Type B pancreatic cell (in vitro differentiated cells): ENCODE results near the gene ITGB1. TPM values are rescaled to one million over a fixed set of nuclear protein-coding genes. Genes with fewer than 3 reads are reported as not detected.
"Not testable (repeated sequence)": the region's sequence is repeated elsewhere in the genome, so short reads cannot be mapped to it uniquely, and the experiment has no call there.

ENCODE experiments used
- DNase-seq: peaks from one replicate; pipeline ENCODE4 v3.0.0; 2021; ENCODE audit warnings: mixed read lengths; ENCODE audit not compliant: unreplicated experiment; ENCODE audit errors: extremely low spot score
- H3K27ac Mint-ChIP-seq: 2 replicates; pipeline ENCODE4 v1.8.0; 2021; ENCODE audit warnings: mild to moderate bottlenecking, mixed read lengths
- H3K27me3 Mint-ChIP-seq: 2 replicates; pipeline ENCODE4 v1.8.0; 2021; ENCODE audit warnings: mixed read lengths
- H3K36me3 Mint-ChIP-seq: 2 replicates; pipeline ENCODE4 v1.8.0; 2021; ENCODE audit warnings: mixed read lengths
- H3K4me1 Mint-ChIP-seq: one replicate; pipeline ENCODE4 v1.8.0; 2021; ENCODE audit warnings: mixed read lengths; ENCODE audit not compliant: unreplicated experiment
- H3K4me3 Mint-ChIP-seq: 2 replicates; pipeline ENCODE4 v1.8.0; 2021; ENCODE audit warnings: mild to moderate bottlenecking, mixed read lengths
- H3K9me3 Mint-ChIP-seq: 2 replicates; pipeline ENCODE4 v1.8.0; 2021; ENCODE audit warnings: mixed read lengths
- CTCF ChIP-seq: fragments of 200-600 bp; sonication (generic); conservative IDR thresholded peaks from 2 replicates; pipeline ENCODE4 v1.5.0; 2021; ENCODE audit warnings: antibody characterized with exemption, mild to moderate bottlenecking
- total RNA-seq: library from RNA; stranded (reverse); gene quantifications from 2 replicates; pipeline ENCODE4 v1.2.1, GENCODE V29; 2021; ENCODE audit warnings: low replicate concordance

ITGB1 gene
- total RNA-seq, 1 donor from 2014 or later, result 240 TPM

DNA sequence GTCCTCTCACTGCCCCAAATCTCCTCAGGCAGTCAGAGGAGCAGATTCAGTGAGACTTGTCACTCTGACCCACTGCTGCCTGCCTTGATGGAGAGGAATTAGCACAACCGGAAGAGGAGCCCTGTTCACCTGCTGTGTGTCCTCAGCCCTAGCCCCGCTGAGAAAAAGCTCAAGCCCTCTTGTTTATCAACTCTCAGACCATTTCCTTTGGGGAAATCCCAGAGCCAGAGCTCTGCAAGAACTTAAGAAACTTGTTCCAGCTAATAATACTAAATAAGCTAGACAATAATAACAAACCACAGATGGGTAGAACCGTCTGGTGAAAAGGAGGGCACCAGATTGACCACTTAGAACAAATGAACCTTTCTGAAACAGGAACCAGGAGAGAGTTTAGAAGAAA, 37.7 kb upstream of the ITGB1 start:
- Mint-ChIP-seq H3K4me3 (no peak overlapping the region), H3K36me3 (no peaks in the 10 kb centered on the region), H3K27me3 (no peaks in the 10 kb centered on the region), H3K27ac (no peak overlapping the region), H3K9me3 (peaks cover 14% of the 10 kb centered on the region), H3K4me1 (peaks cover 7% of the 10 kb centered on the region)
- TF ChIP-seq CTCF, result no peak
- DNase-seq, result no peak

DNA sequence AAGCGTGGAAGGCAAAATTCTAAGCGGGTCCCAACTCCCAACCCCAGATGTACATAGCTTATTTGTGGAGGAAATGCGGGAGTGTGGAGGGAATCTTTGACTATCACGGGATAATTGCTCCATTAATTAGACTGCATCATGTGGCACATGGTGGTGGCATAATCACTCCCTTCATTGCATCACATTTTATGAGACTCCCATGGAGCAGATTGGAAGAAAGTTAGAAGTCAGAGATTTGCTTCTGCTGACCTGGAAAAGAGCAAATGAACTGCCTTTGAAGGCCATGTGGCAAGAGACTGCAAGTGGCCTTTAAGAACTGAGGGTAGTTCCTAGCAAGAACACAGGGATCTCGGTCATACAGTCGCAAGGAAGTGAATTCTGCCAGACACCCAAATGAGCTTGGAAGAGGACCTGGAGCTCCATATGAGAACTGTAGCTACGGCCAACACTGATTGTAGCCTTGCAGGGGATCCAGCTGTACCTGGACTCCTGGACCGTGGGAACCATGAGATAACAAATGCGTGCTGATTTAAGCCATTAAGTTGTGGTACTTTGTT, 37.1 kb upstream of the ITGB1 start:
- no peaks in the 10 kb centered on the region for H3K27me3 Mint-ChIP-seq
- no peak for TF ChIP-seq CTCF
- H3K36me3 Mint-ChIP-seq, result no peaks in the 10 kb centered on the region
- H3K4me1 Mint-ChIP-seq, result peaks cover 7% of the 10 kb centered on the region
- DNase-seq, result no peak
- H3K27ac Mint-ChIP-seq, result no peak overlapping the region
- peaks cover 16% of the 10 kb centered on the region for H3K9me3 Mint-ChIP-seq
- H3K4me3 Mint-ChIP-seq, result no peak overlapping the region

DNA sequence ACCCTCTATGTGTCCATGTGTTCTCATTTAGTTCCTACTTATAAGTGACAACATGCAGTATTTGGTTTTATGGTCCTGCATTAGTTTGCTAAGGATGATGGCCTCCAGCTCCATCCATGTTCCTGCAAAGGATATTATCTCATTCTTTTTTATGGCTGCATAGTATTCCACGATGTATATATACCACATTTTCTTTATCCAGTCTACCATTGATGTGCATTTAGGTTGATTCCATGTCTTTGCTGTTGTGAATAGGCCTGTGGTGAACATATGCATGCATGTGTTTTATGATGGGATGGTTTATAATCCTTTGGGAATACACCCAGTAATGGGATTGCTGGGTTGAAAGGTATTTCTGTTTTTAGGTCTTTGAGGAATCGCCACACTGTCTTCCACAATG, 36.6 kb upstream of the ITGB1 start:
- not testable (repeated sequence) for H3K27me3 Mint-ChIP-seq, H3K4me1 Mint-ChIP-seq, H3K36me3 Mint-ChIP-seq, DNase-seq, H3K4me3 Mint-ChIP-seq, H3K27ac Mint-ChIP-seq
- peaks cover 12% of the 10 kb centered on the region for H3K9me3 Mint-ChIP-seq

GRCh38 chr10:32992310-32992709, 34.3 kb upstream of the ITGB1 start:
- H3K4me1 Mint-ChIP-seq, H3K36me3 Mint-ChIP-seq, DNase-seq, H3K9me3 Mint-ChIP-seq, H3K4me3 Mint-ChIP-seq, H3K27me3 Mint-ChIP-seq, H3K27ac Mint-ChIP-seq: not testable (repeated sequence)

DNA sequence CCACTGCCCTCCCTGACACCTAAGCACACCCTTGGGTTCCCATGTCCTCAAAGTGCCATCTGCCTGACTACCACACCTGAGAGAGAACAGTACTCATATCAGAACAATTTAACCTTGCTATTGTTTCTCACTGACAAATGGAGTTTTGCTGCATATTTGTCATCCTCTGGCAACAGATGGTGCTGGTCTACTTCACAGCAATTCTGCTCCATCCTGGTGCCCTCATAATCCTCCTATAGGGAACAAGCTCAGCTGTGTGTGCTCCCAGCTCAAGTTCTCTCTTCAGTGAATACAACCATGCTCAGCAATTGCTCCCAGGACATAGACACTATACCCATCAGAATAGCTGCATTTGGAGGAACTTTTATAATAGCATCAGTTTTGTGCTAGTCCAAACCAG, 32.8 kb upstream of the ITGB1 start:
- no peaks in the 10 kb centered on the region for H3K27me3 Mint-ChIP-seq
- no peak for DNase-seq
- H3K4me3 Mint-ChIP-seq, result no peak overlapping the region
- H3K9me3 Mint-ChIP-seq, result peaks cover 8% of the 10 kb centered on the region
- no peaks in the 10 kb centered on the region for H3K36me3 Mint-ChIP-seq
- no peak for TF ChIP-seq CTCF
- peaks cover 6% of the 10 kb centered on the region for H3K4me1 Mint-ChIP-seq
- no peak overlapping the region for H3K27ac Mint-ChIP-seq

GRCh38 chr10:32988604-32989003, 30.6 kb upstream of the ITGB1 start:
- no peak overlapping the region for H3K4me3 Mint-ChIP-seq
- no peak for TF ChIP-seq CTCF
- H3K27me3 Mint-ChIP-seq, result no peaks in the 10 kb centered on the region
- no peak for DNase-seq
- H3K4me1 Mint-ChIP-seq, result no peaks in the 10 kb centered on the region
- H3K27ac Mint-ChIP-seq, result no peak overlapping the region
- no peaks in the 10 kb centered on the region for H3K36me3 Mint-ChIP-seq
- peaks cover 8% of the 10 kb centered on the region for H3K9me3 Mint-ChIP-seq

DNA sequence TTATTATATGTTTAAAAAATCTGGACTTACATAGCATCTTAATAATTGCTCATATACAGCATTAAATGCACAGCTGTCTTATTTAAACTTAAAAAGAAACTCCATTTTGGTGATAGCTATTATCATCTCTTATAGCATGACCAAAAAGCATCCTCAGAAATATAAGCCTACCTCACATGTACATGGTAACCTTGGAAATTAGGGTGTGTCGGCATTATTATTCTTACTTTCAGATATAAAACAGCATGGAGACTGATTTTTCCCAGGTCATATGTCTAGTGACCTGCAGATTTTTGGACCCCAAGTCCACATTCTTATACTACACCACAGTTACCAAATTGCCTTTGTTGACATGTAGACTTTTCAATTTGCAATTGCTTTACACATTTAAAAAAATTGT, 29.1 kb upstream of the ITGB1 start:
- Mint-ChIP-seq H3K4me3 (no peak overlapping the region), H3K36me3 (no peaks in the 10 kb centered on the region), H3K27ac (no peak overlapping the region), H3K9me3 (peaks cover 8% of the 10 kb centered on the region), H3K27me3 (no peaks in the 10 kb centered on the region), H3K4me1 (peaks cover 11% of the 10 kb centered on the region)
- TF ChIP-seq CTCF, result no peak
- DNase-seq, result no peak
